Activated CD8-positive, alpha-beta T cell treated with anti-CD3 and anti-CD28 coated beads for 36 hours (primary cell): Measurements from ENCODE around the gene SLC9A9. TPM values are rescaled to one million over a fixed set of nuclear protein-coding genes. Genes with fewer than 3 reads are reported as not detected.

Experiments
- ATAC-seq: fragments of 200-7000 bp; cut with Tn5 transposase; one replicate; pipeline ENCODE4 v1.10.0; 2021; ENCODE audit warnings: mild to moderate bottlenecking, moderate library complexity
- CTCF ChIA-PET: fragments of 350-600 bp; sonication (Branson Sonifier 250); formaldehyde crosslinking; loops from one replicate; lab custom pipeline; 2021; ENCODE audit warnings: antibody characterized with exemption; lab: Charles Lee
- POLR2A ChIA-PET: fragments of 350-600 bp; sonication (Branson Sonifier 250); formaldehyde crosslinking; loops from one replicate; lab custom pipeline; 2021; ENCODE audit warnings: antibody characterized with exemption; lab: Charles Lee
- DNase-seq: peaks from one replicate; pipeline ENCODE4 v3.0.0-alpha.2; 2020
- H3K27ac Mint-ChIP-seq: one replicate; pipeline ENCODE4 v1.8.0; 2021; ENCODE audit warnings: mild to moderate bottlenecking, mixed read lengths
- H3K27me3 Mint-ChIP-seq: one replicate; pipeline ENCODE4 v1.8.0; 2021; ENCODE audit warnings: mixed read lengths
- H3K36me3 Mint-ChIP-seq: one replicate; pipeline ENCODE4 v1.8.0; 2021; ENCODE audit warnings: low read depth, mixed read lengths
- H3K4me1 Mint-ChIP-seq: one replicate; pipeline ENCODE4 v1.8.0; 2021; ENCODE audit warnings: low read depth, mixed read lengths
- H3K4me3 Mint-ChIP-seq: one replicate; pipeline ENCODE4 v1.8.0; 2021; ENCODE audit warnings: mild to moderate bottlenecking, moderate library complexity, mixed read lengths
- H3K9me3 Mint-ChIP-seq: one replicate; pipeline ENCODE4 v1.8.0; 2021; ENCODE audit warnings: mixed read lengths
- intact Hi-C: fragments of 100-400 bp; cut with micrococcal nuclease; formaldehyde crosslinking; loops from one replicate; pipeline ENCODE4 v1.10.0; 2022
- total RNA-seq, 2 experiments: library from RNA; stranded (reverse); gene quantifications; one replicate each; pipeline ENCODE4 v1.2.3, GENCODE V29; 2021
- TF ChIP-seq, protein P1 (sequence below): fragments of 200-600 bp; IDR thresholded peaks from one replicate; pipeline ENCODE4 v1.8.0; 2022; ENCODE audit warnings: antibody characterized with exemption, mild to moderate bottlenecking

The SLC9A9 gene
- total RNA-seq, 2 experiments from 2014 or later = 1.9 to 2.2 TPM

DNA sequence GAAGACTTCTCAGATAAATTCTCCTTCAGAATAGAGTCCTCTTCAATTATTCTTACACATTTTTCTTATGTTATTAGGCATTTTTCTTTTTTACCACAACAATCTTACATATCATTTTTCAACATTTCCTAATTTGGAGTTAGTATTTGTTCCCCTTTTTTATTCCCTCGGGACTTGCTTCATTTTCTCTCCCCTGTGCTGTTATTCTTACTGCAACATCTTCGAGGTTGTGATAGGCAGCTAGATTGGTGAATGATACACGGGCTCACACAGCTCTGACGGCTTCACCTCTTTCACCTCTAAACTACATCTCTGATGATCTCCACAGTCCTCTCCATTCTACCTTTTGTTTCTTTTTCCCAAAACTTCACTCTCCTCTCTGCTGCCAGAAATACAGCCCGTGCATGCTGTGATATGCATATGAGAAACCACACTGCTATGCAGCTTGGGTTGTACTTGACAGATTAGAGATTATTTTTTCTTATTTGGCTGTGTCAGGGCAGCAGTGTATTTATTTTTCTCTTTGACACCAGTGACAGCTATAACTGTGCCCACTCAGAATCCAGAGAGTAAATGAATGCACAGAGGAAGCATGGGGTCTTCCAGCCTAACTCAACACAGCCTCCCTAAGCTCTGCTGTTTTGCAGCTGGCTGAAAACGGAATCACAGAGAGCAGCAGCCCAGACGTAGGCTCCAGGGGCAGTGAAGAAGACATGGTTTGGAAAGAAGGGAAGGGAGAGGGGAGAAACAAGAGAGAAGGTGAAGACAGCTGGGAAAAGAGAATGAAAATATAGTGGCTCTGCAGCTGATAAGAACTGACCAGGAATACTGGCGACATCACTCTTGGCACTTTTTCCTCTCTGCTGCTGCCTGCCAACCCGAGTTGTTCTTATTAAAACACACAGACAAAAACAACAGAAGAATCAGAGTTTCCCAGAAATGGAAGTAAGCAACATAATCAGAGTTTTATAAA lies 61.8 kb downstream of the SLC9A9 start:
- CTCF ChIA-PET = interaction anchor here (0.8 to 1.2 kb wide), 2 partner anchors 11 to 23 kb away, joined by 3 read pairs; no protein-coding TSS in a partner anchor
- peaks cover 1% of the 10 kb centered on the region for H3K9me3 Mint-ChIP-seq

DNA sequence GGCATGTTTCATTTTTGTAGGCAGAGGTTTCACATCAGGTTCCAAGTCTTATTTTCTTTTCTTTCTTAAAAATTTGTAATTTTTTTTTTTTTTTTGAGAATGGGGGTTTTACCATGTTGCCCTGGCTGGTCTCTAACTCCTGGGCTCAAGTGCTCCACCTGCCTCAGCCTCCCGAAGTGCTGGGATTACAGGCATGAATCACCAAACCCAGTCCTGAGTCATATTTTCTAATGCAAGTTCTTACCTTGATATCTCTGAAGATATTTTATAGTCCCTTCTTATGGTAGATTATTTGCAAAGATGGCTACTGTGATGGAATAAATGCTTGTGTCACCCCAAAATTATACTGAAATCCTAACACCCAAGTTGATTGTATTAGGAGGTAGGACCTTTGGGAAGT lies 63.8 kb downstream of the SLC9A9 start:
- no peak for DNase-seq
- POLR2A ChIA-PET = no interaction called here
- no peak for ATAC-seq
- Mint-ChIP-seq H3K9me3 (no peaks in the 10 kb centered on the region), H3K27me3 (no peaks in the 10 kb centered on the region), H3K36me3 (peaks cover 3% of the 10 kb centered on the region), H3K27ac (no peak overlapping the region), H3K4me3 (no peak overlapping the region), H3K4me1 (no peaks in the 10 kb centered on the region)
- TF ChIP-seq, protein P1, sequence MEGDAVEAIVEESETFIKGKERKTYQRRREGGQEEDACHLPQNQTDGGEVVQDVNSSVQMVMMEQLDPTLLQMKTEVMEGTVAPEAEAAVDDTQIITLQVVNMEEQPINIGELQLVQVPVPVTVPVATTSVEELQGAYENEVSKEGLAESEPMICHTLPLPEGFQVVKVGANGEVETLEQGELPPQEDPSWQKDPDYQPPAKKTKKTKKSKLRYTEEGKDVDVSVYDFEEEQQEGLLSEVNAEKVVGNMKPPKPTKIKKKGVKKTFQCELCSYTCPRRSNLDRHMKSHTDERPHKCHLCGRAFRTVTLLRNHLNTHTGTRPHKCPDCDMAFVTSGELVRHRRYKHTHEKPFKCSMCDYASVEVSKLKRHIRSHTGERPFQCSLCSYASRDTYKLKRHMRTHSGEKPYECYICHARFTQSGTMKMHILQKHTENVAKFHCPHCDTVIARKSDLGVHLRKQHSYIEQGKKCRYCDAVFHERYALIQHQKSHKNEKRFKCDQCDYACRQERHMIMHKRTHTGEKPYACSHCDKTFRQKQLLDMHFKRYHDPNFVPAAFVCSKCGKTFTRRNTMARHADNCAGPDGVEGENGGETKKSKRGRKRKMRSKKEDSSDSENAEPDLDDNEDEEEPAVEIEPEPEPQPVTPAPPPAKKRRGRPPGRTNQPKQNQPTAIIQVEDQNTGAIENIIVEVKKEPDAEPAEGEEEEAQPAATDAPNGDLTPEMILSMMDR = no peak
- intact Hi-C loops = no loop called here
- CTCF ChIA-PET = interaction anchor here (1.0 kb wide), 1 partner anchor 9 kb away, joined by 3 read pairs; no protein-coding TSS in a partner anchor

More for the DNA sequence above, 61.8 kb downstream of the SLC9A9 start:
- TF ChIP-seq, protein P1 = no peak
- intact Hi-C loops = no loop called here
- H3K4me1 Mint-ChIP-seq = no peaks in the 10 kb centered on the region
- no peak for ATAC-seq
- H3K36me3 Mint-ChIP-seq = peaks cover 7% of the 10 kb centered on the region
- POLR2A ChIA-PET = no interaction called here
- no peak overlapping the region for H3K4me3 Mint-ChIP-seq
- DNase-seq = no peak
- no peaks in the 10 kb centered on the region for H3K27me3 Mint-ChIP-seq
- no peak overlapping the region for H3K27ac Mint-ChIP-seq

DNA sequence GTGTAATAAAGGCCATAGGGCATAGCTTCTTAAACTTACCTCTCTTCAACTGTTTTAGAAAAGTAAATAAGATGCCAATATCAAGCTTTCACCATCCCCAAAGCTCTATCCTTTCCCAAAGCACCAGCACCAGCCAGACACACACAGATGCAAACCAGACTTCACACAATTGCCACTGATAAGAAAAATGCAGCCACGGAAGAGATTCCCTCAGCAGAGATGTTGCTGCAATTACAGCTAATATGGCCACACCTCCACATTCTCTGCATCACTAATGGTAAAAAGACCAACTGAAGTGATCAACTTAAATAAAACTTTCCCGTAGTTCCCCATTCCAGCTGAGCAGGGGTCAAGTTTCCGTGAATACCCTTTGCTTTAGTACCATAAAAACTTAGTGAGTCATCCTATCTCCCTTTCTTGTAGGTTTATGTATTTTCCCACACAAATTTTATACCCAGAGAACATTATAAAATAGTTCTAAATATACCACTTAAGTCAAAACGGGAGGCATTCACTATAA lies 64.4 kb downstream of the SLC9A9 start:
- no peaks in the 10 kb centered on the region for H3K4me1 Mint-ChIP-seq
- H3K4me3 Mint-ChIP-seq = no peak overlapping the region
- intact Hi-C loops = no loop called here
- ChIA-PET POLR2A (no interaction called here), CTCF (interaction anchor here (1.0 kb wide), 1 partner anchor 8 kb away, joined by 3 read pairs; no protein-coding TSS in a partner anchor)
- no peak for DNase-seq
- TF ChIP-seq, protein P1 = no peak
- no peaks in the 10 kb centered on the region for H3K27me3 Mint-ChIP-seq
- H3K36me3 Mint-ChIP-seq = peaks cover 3% of the 10 kb centered on the region
- no peak overlapping the region for H3K27ac Mint-ChIP-seq
- H3K9me3 Mint-ChIP-seq = no peaks in the 10 kb centered on the region
- ATAC-seq = no peak

DNA sequence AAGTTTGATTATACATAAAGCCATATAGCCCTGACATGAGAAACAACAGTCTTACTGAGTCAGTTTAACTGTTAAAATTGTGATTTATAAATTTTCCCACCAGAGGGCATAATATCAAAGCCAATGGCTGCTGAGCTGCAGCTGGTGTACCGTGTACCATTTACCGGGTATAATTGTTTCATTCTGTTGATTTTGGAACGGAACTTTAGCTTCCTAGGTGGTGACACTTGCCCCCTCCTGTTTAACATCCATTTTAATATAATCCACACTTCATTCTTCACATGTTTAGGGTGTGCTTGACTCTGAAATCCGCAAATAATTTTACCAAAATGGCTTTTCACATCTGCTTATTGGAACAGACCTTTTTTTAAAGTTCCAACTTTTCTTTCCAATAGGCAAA lies 72.8 kb downstream of the SLC9A9 start:
- Mint-ChIP-seq H3K27ac (no peak overlapping the region), H3K4me3 (no peak overlapping the region), H3K9me3 (no peaks in the 10 kb centered on the region), H3K27me3 (no peaks in the 10 kb centered on the region), H3K4me1 (no peaks in the 10 kb centered on the region), H3K36me3 (no peaks in the 10 kb centered on the region)
- peak; percentile 30 for DNase-seq
- intact Hi-C loops = loop anchor here (2.0 to 5.0 kb wide), 2 partner anchors 72 to 177 kb away; partner anchors contain the start of gene SLC9A9
- ATAC-seq = peak; percentile 88
- ChIA-PET CTCF (interaction anchor here (0.7 to 1.6 kb wide), 15 partner anchors 8 to 196 kb away, joined by 3 to 7 read pairs (median 3); partner anchors contain the start of gene DIPK2A), POLR2A (no interaction called here)
- TF ChIP-seq, protein P1 = peak; percentile 74
